ENCODE data around the gene HLA-E. TPM values are rescaled to one million over a fixed set of nuclear protein-coding genes. Genes with fewer than 3 reads are reported as not detected.
"Not testable (repeated sequence)": the region's sequence is repeated elsewhere in the genome, so short reads cannot be mapped to it uniquely, and the experiment has no call there.

The HLA-E gene
- total and polyA plus RNA-seq, 7 donors: 139 to 753 (median 364) TPM

DNA sequence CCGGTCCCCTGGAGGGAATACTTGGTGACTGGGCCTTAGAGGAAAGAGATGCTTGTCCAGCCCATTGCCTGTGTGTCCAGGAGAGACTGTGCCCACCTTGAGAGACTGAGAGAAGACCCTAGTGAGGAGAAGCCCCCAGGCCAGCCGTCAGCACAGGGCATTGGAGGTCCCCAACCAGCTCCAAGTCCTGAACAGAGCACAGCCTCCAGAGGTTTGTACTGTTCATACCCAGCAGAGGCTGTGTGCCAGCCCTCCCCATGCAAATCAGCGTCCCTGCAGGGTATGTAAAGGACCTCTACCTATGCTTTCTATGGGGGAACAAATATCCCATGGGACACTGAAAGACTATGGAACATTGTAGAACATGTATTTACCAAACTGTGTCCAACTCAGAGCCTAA, 8.4 kb downstream of the HLA-E start:
- peaks cover 0 to 5% (median under 1%) of the 10 kb centered on the region in 4 donors for H3K4me1 ChIP-seq
- TF ChIP-seq EP300 (IDR thresholded peaks at IDR 0.05) (no peak), POLR2AphosphoS5 (IDR thresholded peaks at IDR 0.05) (no peak), POLR2A (IDR thresholded peaks at IDR 0.05) (no peak)
- TF ChIP-seq, protein P1, sequence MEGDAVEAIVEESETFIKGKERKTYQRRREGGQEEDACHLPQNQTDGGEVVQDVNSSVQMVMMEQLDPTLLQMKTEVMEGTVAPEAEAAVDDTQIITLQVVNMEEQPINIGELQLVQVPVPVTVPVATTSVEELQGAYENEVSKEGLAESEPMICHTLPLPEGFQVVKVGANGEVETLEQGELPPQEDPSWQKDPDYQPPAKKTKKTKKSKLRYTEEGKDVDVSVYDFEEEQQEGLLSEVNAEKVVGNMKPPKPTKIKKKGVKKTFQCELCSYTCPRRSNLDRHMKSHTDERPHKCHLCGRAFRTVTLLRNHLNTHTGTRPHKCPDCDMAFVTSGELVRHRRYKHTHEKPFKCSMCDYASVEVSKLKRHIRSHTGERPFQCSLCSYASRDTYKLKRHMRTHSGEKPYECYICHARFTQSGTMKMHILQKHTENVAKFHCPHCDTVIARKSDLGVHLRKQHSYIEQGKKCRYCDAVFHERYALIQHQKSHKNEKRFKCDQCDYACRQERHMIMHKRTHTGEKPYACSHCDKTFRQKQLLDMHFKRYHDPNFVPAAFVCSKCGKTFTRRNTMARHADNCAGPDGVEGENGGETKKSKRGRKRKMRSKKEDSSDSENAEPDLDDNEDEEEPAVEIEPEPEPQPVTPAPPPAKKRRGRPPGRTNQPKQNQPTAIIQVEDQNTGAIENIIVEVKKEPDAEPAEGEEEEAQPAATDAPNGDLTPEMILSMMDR (IDR thresholded peaks at IDR 0.05): no peak
- DNase-seq: no peak
- H3K27ac ChIP-seq: no peak overlapping the region
- H3K36me3 ChIP-seq: peaks cover 4 to 17% (median 5%) of the 10 kb centered on the region in 4 donors
- no peaks in the 10 kb centered on the region for H3K9me3 ChIP-seq
- no peak overlapping the region for H3K4me3 ChIP-seq
- 86 to 90% methylated on average over 3 of the region's 3 CpGs for WGBS, 2 donors
- no peaks in the 10 kb centered on the region for H3K27me3 ChIP-seq
- intact Hi-C loops (cut with DNase I): no loop called here

DNA sequence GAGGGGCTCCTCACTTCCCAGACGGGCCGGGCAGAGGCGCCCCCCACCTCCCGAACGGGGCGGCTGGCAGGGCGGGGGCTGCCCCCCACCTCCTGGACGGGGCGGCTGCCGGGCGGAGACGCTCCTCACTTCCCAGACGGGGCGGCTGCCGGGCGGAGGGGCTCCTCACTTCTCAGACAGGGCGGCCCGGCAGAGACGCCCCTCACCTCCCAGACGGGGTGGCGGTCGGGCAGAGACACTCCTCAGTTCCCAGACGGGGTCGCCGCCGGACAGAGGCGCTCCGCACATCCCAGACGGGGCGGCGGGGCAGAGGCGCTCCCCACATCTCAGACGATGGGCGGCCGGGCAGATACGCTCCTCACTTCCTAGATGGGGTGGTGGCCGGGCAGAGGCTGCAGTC, 9.4 kb downstream of the HLA-E start:
- H3K27ac ChIP-seq; H3K9me3 ChIP-seq; H3K36me3 ChIP-seq; intact Hi-C loops (cut with DNase I); H3K4me3 ChIP-seq; H3K27me3 ChIP-seq; DNase-seq; H3K4me1 ChIP-seq: not testable (repeated sequence)
- WGBS, 2 donors: 92 to 95% methylated on average over 37 of the region's 37 CpGs

DNA sequence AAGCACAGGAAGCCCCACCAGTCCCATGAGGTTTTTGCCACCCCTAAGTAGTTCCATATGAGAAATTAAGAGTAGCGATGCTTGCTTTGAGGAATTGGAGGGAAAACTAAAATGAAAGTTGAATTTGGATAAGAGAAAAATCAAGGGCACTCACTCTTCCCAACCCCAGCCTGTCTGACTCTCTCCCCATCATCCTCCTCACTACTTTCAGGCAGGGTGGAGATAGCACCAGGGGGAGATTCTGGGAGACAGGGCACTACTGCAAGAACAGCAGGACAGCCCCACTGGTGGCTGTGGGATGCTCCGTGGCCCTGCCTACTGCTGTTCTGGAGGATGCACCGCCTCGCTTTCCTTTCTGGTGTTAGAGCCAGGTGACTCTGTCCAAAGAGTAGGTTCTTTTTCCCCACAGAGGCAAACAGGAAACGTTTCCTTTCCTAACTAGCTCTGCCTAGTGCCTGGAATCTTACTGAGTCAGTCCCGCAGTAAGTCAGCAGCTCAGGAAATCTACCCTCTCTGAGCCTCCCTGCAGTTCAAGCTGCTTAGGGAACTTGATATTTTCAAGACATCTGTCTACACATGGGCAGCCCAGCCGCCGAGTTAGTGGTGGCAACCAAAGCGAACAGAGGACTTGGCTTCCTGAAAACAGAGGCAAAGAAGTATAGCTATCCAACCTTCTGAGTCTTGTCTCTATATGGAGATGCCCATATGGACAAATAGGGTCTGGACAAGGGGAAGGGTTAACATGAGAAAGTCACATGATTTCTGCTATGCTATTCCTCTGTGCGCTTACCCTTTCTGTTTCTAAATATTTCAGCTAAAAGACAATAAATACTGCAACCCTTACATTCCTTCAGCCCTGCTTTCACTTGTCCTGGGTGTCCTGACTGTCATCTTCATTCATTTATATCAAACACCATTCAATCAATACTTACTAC, 11.4 kb downstream of the HLA-E start:
- Histone ChIP-seq H3K36me3 (no peaks in the 10 kb centered on the region), H3K4me3 (no peak overlapping the region), H3K4me1 (no peaks in the 10 kb centered on the region), H3K27me3 (no peaks in the 10 kb centered on the region), H3K9me3 (no peaks in the 10 kb centered on the region), H3K27ac (peak overlapping the region in 3 of 4 donors; percentile 17 to 65 (median 28))
- TF ChIP-seq POLR2AphosphoS5 (IDR thresholded peaks at IDR 0.05) (peak in 1 of 4 donors; percentile 38), EP300 (IDR thresholded peaks at IDR 0.05) (no peak)
- WGBS, 2 donors: 45 to 77% methylated on average over 10 of the region's 10 CpGs
- DNase-seq: no peak
- intact Hi-C loops (cut with DNase I): no loop called here

DNA sequence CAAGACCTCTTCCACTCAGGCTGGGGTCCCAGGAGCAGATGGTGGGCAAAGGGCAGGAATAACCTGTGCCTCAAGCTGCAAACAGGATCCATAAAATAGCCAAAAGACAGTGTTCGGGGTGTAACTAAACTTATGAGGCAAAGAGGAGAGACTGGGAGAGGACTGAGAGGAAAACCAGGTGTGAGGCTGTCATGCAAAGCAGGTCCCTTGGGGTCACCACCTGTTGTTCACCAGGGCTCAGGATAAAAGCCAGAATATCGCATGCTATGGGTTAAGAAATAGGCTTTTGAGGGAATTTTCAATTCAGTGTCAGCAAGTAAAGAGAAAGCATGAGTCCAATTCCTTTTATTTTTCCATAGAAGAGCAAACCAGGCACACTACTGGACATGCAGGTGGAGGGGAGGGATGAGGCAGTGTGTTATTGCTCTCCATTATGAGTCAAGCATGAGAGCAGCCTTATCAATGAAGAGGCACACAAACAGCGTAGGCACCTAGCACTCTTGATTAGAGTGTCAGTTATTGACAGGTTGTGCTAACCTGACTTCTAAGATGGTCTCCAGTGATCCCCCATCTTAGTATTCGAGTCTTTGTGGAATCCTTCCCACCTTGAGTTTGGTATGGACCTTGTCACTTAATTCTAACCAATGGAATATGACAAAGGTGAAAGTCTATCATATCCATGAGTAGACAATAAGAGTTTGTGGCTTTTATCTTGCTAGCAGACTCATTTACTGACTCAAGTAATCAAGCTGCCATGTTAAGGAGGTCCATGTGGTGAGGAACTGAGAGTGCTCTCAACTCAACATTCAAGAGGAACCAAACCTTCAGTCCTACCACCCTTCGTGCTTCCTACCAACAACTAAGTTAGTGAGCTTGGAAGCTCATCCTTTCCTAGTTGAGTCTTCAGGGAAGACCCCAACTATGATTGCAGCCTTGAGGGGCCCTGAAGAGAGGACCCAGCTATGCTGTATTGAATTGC, 18.8 kb downstream of the HLA-E start:
- no peaks in the 10 kb centered on the region for H3K36me3 ChIP-seq
- WGBS, 2 donors: 73 to 89% methylated on average over 5 of the region's 5 CpGs
- H3K4me1 ChIP-seq: no peaks in the 10 kb centered on the region
- DNase-seq: no peak
- H3K4me3 ChIP-seq: no peak overlapping the region
- no peaks in the 10 kb centered on the region for H3K27me3 ChIP-seq
- peak overlapping the region in 1 of 4 donors; percentile 18 for H3K27ac ChIP-seq
- H3K9me3 ChIP-seq: no peaks in the 10 kb centered on the region
- intact Hi-C loops (cut with DNase I): no loop called here
- TF ChIP-seq POLR2AphosphoS5 (IDR thresholded peaks at IDR 0.05) (no peak), EP300 (IDR thresholded peaks at IDR 0.05) (no peak), POLR2A (IDR thresholded peaks at IDR 0.05) (no peak)
- TF ChIP-seq, protein P1 (IDR thresholded peaks at IDR 0.05): no peak

DNA sequence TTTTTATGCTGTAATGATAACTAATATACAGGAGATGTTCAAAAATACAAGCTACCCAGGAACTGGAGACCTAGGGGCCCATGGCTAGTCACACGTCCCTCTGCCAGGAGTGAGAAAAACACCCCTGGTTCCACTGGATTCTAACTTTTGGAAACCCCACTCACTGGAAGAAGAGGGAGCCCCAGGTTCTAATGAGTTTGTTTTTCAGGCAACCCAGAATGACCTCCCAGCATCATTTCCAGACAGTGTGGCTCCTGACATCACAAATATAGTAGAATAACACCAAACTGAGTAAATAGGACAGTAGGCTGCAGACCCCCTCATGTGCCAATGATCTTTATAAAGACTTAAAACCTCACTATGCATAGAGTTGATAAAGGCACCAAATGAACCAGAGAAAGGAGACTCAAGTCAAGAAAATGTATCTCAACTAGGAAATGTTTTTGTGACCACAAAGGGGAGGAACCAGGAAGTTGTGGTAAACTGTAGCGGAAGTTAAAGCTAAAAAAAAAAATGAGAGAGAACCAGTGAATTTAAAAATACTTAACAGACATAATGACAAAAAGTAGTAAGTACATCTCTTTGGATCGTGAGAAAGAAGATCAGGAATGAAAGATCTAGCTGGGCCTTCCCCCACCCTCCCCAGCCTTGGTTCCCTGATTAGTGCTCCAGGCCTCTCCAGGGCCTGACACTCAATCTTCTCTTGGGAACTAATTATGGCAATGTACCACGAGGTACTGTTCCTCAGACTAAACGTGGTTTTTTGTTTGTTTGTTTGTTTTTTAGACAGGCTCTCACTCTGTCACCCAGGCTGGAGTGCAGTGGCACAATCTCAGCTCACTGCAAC, 19.8 kb downstream of the HLA-E start:
- intact Hi-C loops (cut with DNase I): no loop called here
- Histone ChIP-seq H3K4me3 (no peak overlapping the region), H3K36me3 (no peaks in the 10 kb centered on the region), H3K9me3 (no peaks in the 10 kb centered on the region), H3K27me3 (no peaks in the 10 kb centered on the region), H3K27ac (peak overlapping the region; percentile 18 to 46 (median 37)), H3K4me1 (no peaks in the 10 kb centered on the region)
- WGBS, 2 donors: 24 to 47% methylated on average over 5 of the region's 5 CpGs
- TF ChIP-seq EP300 (IDR thresholded peaks at IDR 0.05) (no peak), POLR2AphosphoS5 (IDR thresholded peaks at IDR 0.05) (no peak), POLR2A (IDR thresholded peaks at IDR 0.05) (no peak)
- TF ChIP-seq, protein P1 (IDR thresholded peaks at IDR 0.05): no peak
- no peak for DNase-seq

All from sigmoid colon (tissue), 7 donors.